Measurements from ENCODE around the gene JCAD. TPM values are rescaled to one million over a fixed set of nuclear protein-coding genes. Genes with fewer than 3 reads are reported as not detected.

Gene JCAD
- total RNA-seq, 1 experiment from 2014 or later, result 40.7 TPM

DNA sequence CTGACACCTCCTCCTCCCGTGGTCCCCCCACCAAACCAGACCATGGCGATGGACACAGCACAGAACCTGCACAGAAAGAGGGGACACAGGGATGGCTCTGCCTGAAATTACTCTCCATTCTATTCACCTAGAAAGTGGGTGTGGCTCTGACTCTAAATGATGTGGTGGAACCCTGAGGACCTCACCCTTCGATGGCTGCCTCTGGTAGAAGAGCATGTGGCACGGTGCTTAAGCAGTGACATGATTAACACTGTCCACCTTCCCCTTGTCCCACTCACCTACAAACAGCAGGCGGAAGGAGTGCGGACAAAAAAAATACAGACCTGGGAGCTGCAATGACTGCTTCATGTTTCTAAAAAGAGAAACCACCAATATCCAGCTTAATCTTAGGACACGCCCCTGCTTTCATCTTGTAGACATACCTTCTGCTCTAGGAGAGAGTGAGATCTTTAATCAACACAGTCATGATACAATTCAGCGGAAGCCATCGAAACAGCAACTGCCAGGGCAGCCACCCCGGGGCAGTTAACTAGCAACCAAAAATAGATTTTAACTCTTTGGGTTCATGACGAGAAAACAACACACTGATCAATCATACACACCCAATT, 11.4 kb downstream of the JCAD start:
- Histone ChIP-seq H3K36me3 (ENCODE audit: control insufficient read depth, insufficient read depth, low read length) (no peaks in the 10 kb centered on the region; the same call in 1 of the 2 replicates), H3K27me3 (ENCODE audit: control insufficient read depth, insufficient read depth, low read length) (no peaks in the 10 kb centered on the region), H3K4me1 (ENCODE audit: control insufficient read depth, insufficient read depth, low read length) (peaks cover 29% of the 10 kb centered on the region), H3K9me3 (ENCODE audit: control insufficient read depth, insufficient read depth, low read depth, low read length) (no peaks in the 10 kb centered on the region), H3K27ac (ENCODE audit: low read length) (no peak overlapping the region), H3K4me3 (ENCODE audit: low read depth in 2 of 2, low read length in 2 of 2) (no peak overlapping the region)
- intact Hi-C loops (cut with micrococcal nuclease; ENCODE audit: unreplicated experiment), result no loop called here
- ATAC-seq, result no peak
- no peak for TF ChIP-seq SIN3A (IDR thresholded peaks at IDR 0.05; ENCODE audit: borderline replicate concordance, insufficient read depth, low read depth, low read length)
- TF ChIP-seq POLR2AphosphoS5 (IDR thresholded peaks at IDR 0.05; ENCODE audit: low read depth, low read length), result no peak
- TF ChIP-seq, protein P1, sequence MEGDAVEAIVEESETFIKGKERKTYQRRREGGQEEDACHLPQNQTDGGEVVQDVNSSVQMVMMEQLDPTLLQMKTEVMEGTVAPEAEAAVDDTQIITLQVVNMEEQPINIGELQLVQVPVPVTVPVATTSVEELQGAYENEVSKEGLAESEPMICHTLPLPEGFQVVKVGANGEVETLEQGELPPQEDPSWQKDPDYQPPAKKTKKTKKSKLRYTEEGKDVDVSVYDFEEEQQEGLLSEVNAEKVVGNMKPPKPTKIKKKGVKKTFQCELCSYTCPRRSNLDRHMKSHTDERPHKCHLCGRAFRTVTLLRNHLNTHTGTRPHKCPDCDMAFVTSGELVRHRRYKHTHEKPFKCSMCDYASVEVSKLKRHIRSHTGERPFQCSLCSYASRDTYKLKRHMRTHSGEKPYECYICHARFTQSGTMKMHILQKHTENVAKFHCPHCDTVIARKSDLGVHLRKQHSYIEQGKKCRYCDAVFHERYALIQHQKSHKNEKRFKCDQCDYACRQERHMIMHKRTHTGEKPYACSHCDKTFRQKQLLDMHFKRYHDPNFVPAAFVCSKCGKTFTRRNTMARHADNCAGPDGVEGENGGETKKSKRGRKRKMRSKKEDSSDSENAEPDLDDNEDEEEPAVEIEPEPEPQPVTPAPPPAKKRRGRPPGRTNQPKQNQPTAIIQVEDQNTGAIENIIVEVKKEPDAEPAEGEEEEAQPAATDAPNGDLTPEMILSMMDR (IDR thresholded peaks at IDR 0.05), result no peak
- TF ChIP-seq TCF7L2 (IDR thresholded peaks at IDR 0.05; ENCODE audit: low read depth, low read length), result no peak
- TF ChIP-seq, protein P2, sequence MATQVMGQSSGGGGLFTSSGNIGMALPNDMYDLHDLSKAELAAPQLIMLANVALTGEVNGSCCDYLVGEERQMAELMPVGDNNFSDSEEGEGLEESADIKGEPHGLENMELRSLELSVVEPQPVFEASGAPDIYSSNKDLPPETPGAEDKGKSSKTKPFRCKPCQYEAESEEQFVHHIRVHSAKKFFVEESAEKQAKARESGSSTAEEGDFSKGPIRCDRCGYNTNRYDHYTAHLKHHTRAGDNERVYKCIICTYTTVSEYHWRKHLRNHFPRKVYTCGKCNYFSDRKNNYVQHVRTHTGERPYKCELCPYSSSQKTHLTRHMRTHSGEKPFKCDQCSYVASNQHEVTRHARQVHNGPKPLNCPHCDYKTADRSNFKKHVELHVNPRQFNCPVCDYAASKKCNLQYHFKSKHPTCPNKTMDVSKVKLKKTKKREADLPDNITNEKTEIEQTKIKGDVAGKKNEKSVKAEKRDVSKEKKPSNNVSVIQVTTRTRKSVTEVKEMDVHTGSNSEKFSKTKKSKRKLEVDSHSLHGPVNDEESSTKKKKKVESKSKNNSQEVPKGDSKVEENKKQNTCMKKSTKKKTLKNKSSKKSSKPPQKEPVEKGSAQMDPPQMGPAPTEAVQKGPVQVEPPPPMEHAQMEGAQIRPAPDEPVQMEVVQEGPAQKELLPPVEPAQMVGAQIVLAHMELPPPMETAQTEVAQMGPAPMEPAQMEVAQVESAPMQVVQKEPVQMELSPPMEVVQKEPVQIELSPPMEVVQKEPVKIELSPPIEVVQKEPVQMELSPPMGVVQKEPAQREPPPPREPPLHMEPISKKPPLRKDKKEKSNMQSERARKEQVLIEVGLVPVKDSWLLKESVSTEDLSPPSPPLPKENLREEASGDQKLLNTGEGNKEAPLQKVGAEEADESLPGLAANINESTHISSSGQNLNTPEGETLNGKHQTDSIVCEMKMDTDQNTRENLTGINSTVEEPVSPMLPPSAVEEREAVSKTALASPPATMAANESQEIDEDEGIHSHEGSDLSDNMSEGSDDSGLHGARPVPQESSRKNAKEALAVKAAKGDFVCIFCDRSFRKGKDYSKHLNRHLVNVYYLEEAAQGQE (IDR thresholded peaks at IDR 0.05; ENCODE audit: insufficient read depth in 1 of 2, low read depth in 2 of 2, low read length in 1 of 2), result no peak
- ChIA-PET CTCF (interaction anchor here (1.2 kb wide), 1 partner anchor 45 kb away, joined by 3 read pairs; no protein-coding TSS in a partner anchor), POLR2A (no interaction called here)
- no peak for DNase-seq (ENCODE audit: low read depth, low spot score)
- in situ Hi-C loops (cut with HindIII; ENCODE audit: low pct_unique_long_range_greater_than_20kb, low sequenced_read_pairs), result no loop called here
- no TSS peak for BruUV-seq (replicated peaks)

DNA sequence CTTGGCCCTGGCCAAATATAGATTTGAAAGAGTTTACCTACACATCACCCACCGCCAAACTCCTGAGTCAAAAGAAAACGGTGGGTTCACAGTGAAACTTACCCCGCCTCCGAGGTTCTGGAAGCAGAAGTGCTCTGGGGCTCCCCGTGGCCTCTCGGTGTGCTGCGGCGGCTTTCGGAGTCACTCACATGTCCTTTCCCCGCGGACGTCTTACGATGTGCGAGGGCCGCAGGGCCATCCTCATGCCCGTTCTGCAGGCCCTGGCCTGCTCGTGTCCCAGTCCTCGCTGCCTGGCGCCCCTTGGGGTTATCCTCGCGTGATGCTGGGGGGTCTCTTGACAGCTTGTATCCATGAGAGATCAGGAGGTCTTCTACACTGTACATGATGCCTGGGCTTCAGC, 12.0 kb downstream of the JCAD start:
- TF ChIP-seq, protein P1 (IDR thresholded peaks at IDR 0.05), result no peak
- TF ChIP-seq SIN3A (IDR thresholded peaks at IDR 0.05; ENCODE audit: borderline replicate concordance, insufficient read depth, low read depth, low read length), result no peak
- TF ChIP-seq, protein P2 (IDR thresholded peaks at IDR 0.05; ENCODE audit: insufficient read depth in 1 of 2, low read depth in 2 of 2, low read length in 1 of 2), result no peak
- no peak for TF ChIP-seq POLR2AphosphoS5 (IDR thresholded peaks at IDR 0.05; ENCODE audit: low read depth, low read length)
- no peak for TF ChIP-seq TCF7L2 (IDR thresholded peaks at IDR 0.05; ENCODE audit: low read depth, low read length)
- ChIA-PET CTCF (no interaction called here), POLR2A (no interaction called here)
- DNase-seq (ENCODE audit: low read depth, low spot score) (no peak), ATAC-seq (no peak)
- Histone ChIP-seq H3K9me3 (ENCODE audit: control insufficient read depth, insufficient read depth, low read depth, low read length) (no peaks in the 10 kb centered on the region), H3K4me1 (ENCODE audit: control insufficient read depth, insufficient read depth, low read length) (peaks cover 26% of the 10 kb centered on the region), H3K27me3 (ENCODE audit: control insufficient read depth, insufficient read depth, low read length) (no peaks in the 10 kb centered on the region), H3K4me3 (ENCODE audit: low read depth in 2 of 2, low read length in 2 of 2) (no peak overlapping the region), H3K36me3 (ENCODE audit: control insufficient read depth, insufficient read depth, low read length) (no peaks in the 10 kb centered on the region; the same call in 1 of the 2 replicates), H3K27ac (ENCODE audit: low read length) (no peak overlapping the region)
- no TSS peak for BruUV-seq (replicated peaks)
- intact Hi-C loops (cut with micrococcal nuclease; ENCODE audit: unreplicated experiment) (no loop called here), in situ Hi-C loops (cut with HindIII; ENCODE audit: low pct_unique_long_range_greater_than_20kb, low sequenced_read_pairs) (no loop called here)

Data from Panc1 (cell line).